Hepatocyte (in vitro differentiated cells): Measurements from ENCODE around the gene PDRG1. TPM values are rescaled to one million over a fixed set of nuclear protein-coding genes. Genes with fewer than 3 reads are reported as not detected.

ENCODE experiments used
- DNase-seq: peaks from one replicate; pipeline ENCODE4 v3.0.0-alpha.2; 2016; ENCODE audit warnings: low spot score
- H2AFZ ChIP-seq: fragments of 200-600 bp; sonication (generic); 2 replicates; pipeline ENCODE4 v1.6.0; 2016; ENCODE audit warnings: antibody characterized with exemption, mild to moderate bottlenecking
- H3K27ac ChIP-seq: fragments of 200-600 bp; sonication (generic); 2 replicates; pipeline ENCODE4 v1.5.1; 2016; ENCODE audit warnings: mild to moderate bottlenecking
- H3K27me3 ChIP-seq: fragments of 200-600 bp; sonication (generic); 2 replicates; pipeline ENCODE4 v1.6.1; 2016
- H3K36me3 ChIP-seq: fragments of 200-600 bp; sonication (generic); replicated peaks from 2 replicates; pipeline ENCODE4 v1.5.1; 2016; ENCODE audit warnings: low read depth; ENCODE audit not compliant: insufficient read depth
- H3K4me1 ChIP-seq: fragments of 200-600 bp; sonication (generic); 2 replicates; pipeline ENCODE4 v1.5.1; 2016; ENCODE audit warnings: mild to moderate bottlenecking, moderate library complexity; ENCODE audit not compliant: insufficient read depth
- H3K4me2 ChIP-seq: fragments of 200-600 bp; sonication (generic); 2 replicates; pipeline ENCODE4 v1.6.0; 2016
- H3K4me3 ChIP-seq: fragments of 200-600 bp; sonication (generic); 2 replicates; pipeline ENCODE4 v1.5.1; 2016; ENCODE audit warnings: mild to moderate bottlenecking
- H3K79me2 ChIP-seq: fragments of 200-600 bp; sonication (generic); 2 replicates; pipeline ENCODE4 v1.6.0; 2017; ENCODE audit warnings: mild to moderate bottlenecking
- H3K9me2 ChIP-seq: fragments of 200-600 bp; sonication (generic); replicated peaks from 2 replicates; pipeline ENCODE4 v1.6.0; 2017; ENCODE audit warnings: mild to moderate bottlenecking; ENCODE audit not compliant: insufficient read depth
- H3K9me3 ChIP-seq: fragments of 200-600 bp; sonication (generic); 2 replicates; pipeline ENCODE4 v1.5.1; 2016; ENCODE audit warnings: low read depth, mild to moderate bottlenecking
- H4K20me1 ChIP-seq: fragments of 200-600 bp; sonication (generic); 2 replicates; pipeline ENCODE4 v1.6.0; 2016; ENCODE audit warnings: mild to moderate bottlenecking; ENCODE audit not compliant: insufficient read depth, poor library complexity, severe bottlenecking
- CTCF ChIP-seq: fragments of 200-600 bp; sonication (generic); IDR thresholded peaks from 2 replicates; pipeline ENCODE4 v1.5.1; 2016; ENCODE audit warnings: antibody characterized with exemption, mild to moderate bottlenecking; ENCODE audit not compliant: poor library complexity
- EZH2 ChIP-seq: fragments of 200-600 bp; sonication (generic); IDR thresholded peaks from 2 replicates; pipeline ENCODE4 v1.6.1; 2016; ENCODE audit warnings: antibody characterized with exemption, mild to moderate bottlenecking, borderline replicate concordance
- EZH2phosphoT487 ChIP-seq: fragments of 200-600 bp; sonication (generic); IDR thresholded peaks from one replicate; pipeline ENCODE4 v1.6.1; 2018; ENCODE audit warnings: antibody characterized with exemption, mild to moderate bottlenecking, low read depth, moderate library complexity; ENCODE audit not compliant: unreplicated experiment, severe bottlenecking
- WGBS: methylation state at CpG from one replicate; pipeline ENCODE4 v1.1.6; 2016; ENCODE audit warnings: low lambda C conversion rate; ENCODE audit errors: missing lambda C conversion rate; 5-methylcytosine and 5-hydroxymethylcytosine counted together
- polyA plus RNA-seq: library from polyadenylated mRNA; unstranded; fragments of >200 nt; fragmentation: Nextera tagmentation; extraction: Ambion mirVana; gene quantifications from 2 replicates; pipeline ENCODE4 v1.2.1, GENCODE V29; 2016
- total RNA-seq: library from RNA; depleted of rRNA; stranded (reverse); fragments of >200 nt; gene quantifications from 2 replicates; pipeline ENCODE4 v1.2.3, GENCODE V29; 2014

PDRG1 gene
- total and polyA plus RNA-seq, 2 experiments from 2014 or later: 9.1 to 25.4 TPM

DNA sequence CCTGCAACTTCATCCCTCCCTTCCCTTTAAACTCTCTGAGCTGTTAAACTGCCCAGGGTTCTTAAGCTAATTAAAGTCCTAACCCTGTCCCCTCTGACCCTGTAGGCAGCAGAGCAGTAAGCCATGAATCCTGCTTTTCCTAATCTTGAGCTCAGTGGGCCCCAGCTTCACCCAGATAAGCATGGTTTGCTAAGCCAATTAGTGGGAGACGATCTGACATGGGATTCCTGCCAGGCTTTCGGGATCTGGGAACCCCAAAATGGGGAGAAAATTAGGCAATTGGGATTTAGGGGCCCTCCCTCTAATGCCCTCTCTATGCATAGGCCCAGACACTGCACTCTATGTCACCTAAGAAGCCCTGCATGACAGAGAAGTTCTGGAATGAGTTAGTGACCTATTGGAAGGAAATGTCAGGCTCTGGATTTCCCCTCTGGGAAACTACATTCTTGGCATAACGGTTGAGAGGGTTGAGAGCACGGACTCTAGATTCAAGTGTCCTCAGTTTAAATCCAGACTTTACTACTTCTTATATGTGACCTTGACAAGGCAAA lies 20.7 kb upstream of the PDRG1 start:
- no peak for DNase-seq
- Histone ChIP-seq H3K27me3 (peaks cover 51% of the 10 kb centered on the region), H3K4me2 (no peak overlapping the region), H3K27ac (no peak overlapping the region), H3K4me1 (peaks cover 3% of the 10 kb centered on the region), H3K4me3 (no peak overlapping the region), H3K79me2 (no peaks in the 10 kb centered on the region), H4K20me1 (no peaks in the 10 kb centered on the region), H3K9me2 (no peaks in the 10 kb centered on the region), H3K36me3 (no peaks in the 10 kb centered on the region), H3K9me3 (no peaks in the 10 kb centered on the region), H2AFZ (no peak overlapping the region)
- 28% methylated on average over 4 of the region's 4 CpGs for WGBS
- TF ChIP-seq CTCF (no peak), EZH2 (no peak), EZH2phosphoT487 (no peak)

- Histone ChIP-seq H3K9me2 (no peaks in the 10 kb centered on the region), H3K4me2 (no peak overlapping the region), H3K27me3 (peaks cover 70% of the 10 kb centered on the region), H3K79me2 (no peaks in the 10 kb centered on the region), H3K9me3 (no peaks in the 10 kb centered on the region), H2AFZ (no peak overlapping the region), H4K20me1 (no peaks in the 10 kb centered on the region), H3K4me3 (no peak overlapping the region), H3K27ac (no peak overlapping the region), H3K4me1 (peaks cover 3% of the 10 kb centered on the region), H3K36me3 (no peaks in the 10 kb centered on the region)
- TF ChIP-seq EZH2 (no peak), CTCF (no peak), EZH2phosphoT487 (no peak)
- 78% methylated on average over 5 of the region's 5 CpGs for WGBS
- DNase-seq: no peak
Observed at GRCh38 chr20:31969991-31970390, 18.1 kb upstream of the PDRG1 start.

DNA sequence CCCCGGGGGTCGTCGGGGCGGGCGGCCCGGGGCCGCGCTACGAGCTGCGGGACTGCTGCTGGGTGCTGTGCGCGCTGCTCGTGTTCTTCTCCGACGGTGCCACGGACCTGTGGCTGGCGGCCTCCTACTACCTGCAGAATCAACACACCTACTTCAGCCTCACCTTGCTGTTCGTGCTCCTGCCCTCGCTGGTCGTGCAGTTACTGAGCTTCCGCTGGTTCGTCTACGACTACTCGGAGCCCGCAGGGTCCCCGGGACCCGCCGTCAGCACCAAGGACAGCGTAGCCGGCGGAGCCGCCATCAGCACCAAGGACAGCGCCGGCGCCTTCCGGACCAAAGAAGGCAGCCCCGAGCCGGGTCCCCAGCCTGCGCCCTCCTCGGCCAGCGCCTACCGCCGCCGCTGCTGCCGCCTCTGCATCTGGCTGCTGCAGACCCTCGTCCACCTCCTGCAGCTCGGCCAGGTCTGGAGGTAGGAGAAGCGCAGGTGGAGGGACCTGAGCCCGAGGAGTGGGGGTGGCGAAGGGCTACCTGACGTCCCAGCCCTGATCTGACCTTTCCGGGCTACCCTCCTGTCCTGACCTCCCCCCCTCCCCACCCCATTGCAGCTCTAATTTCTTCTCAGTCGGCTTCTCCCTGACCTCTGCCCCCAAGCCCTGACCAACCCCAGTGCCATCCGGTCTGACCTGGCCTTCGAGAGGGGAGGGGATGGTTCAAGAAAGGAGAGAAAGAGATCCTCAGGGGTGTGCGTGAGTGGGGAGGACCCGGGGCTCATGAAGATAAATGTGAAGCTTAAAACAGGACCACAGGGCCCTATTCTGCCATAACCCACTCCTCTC lies 16.7 kb upstream of the PDRG1 start:
- Histone ChIP-seq H3K9me3 (no peaks in the 10 kb centered on the region), H3K27ac (no peak overlapping the region), H2AFZ (no peak overlapping the region), H4K20me1 (no peaks in the 10 kb centered on the region), H3K4me1 (peaks cover 3% of the 10 kb centered on the region), H3K27me3 (peaks cover 79% of the 10 kb centered on the region), H3K36me3 (no peaks in the 10 kb centered on the region), H3K4me3 (no peak overlapping the region), H3K79me2 (no peaks in the 10 kb centered on the region), H3K4me2 (peak overlapping the region; percentile 77), H3K9me2 (no peaks in the 10 kb centered on the region)
- DNase-seq: peak; percentile 94
- no peak for TF ChIP-seq EZH2
- WGBS: 8% methylated on average over 41 of the region's 57 CpGs

DNA sequence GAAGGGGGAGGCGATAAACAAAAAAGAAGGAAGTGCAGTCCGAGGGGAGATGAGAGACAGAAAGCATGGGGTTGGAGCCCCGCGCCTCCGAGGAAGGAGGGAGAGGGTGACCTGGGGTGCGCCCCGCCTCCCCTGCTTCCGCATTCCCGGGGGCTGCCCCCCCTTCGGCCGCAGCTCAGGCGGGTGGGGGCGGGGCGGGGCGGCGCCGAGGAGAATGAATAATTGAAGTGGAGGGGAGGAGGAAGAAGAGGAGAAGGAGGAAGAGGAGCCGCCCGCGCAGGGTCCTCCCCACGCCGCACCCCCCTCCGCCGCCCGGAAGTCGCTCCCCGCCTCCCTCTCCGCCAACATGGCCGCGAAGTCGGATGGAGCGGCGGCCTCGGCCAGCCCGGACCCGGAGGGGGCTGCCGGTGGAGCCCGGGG lies 16.0 kb upstream of the PDRG1 start, which contains the start of gene XKR7:
XKR7 (plus strand) TSS at position 322 of the 420 bp plus-strand sequence; CDS start at position 347, 25 bp downstream.
- peaks cover 80% of the 10 kb centered on the region for H3K27me3 ChIP-seq
- H3K9me3 ChIP-seq: no peaks in the 10 kb centered on the region
- no peak within 1 kb of the TSS for H2AFZ ChIP-seq
- H3K79me2 ChIP-seq: no peaks in the 10 kb centered on the region
- peaks cover 3% of the 10 kb centered on the region for H3K4me1 ChIP-seq
- H3K27ac ChIP-seq: no peak within 1 kb of the TSS
- TF ChIP-seq CTCF (no peak), EZH2phosphoT487 (no peak), EZH2 (no peak)
- peak within 1 kb of the TSS; percentile 77 for H3K4me2 ChIP-seq
- H3K4me3 ChIP-seq: no peak within 1 kb of the TSS
- no peaks in the 10 kb centered on the region for H3K9me2 ChIP-seq
- 4% methylated on average over 4 of the region's 38 CpGs for WGBS
- DNase-seq: no peak
- H4K20me1 ChIP-seq: no peaks in the 10 kb centered on the region
- H3K36me3 ChIP-seq: no peaks in the 10 kb centered on the region
